ENCODE results near the gene AZIN2. TPM values are rescaled to one million over a fixed set of nuclear protein-coding genes. Genes with fewer than 3 reads are reported as not detected.
"Not testable (repeated sequence)": the region's sequence is repeated elsewhere in the genome, so short reads cannot be mapped to it uniquely, and the experiment has no call there.

AZIN2 gene
- total RNA-seq, 2 experiments from 2014 or later: 0.27 to 0.63 TPM

DNA sequence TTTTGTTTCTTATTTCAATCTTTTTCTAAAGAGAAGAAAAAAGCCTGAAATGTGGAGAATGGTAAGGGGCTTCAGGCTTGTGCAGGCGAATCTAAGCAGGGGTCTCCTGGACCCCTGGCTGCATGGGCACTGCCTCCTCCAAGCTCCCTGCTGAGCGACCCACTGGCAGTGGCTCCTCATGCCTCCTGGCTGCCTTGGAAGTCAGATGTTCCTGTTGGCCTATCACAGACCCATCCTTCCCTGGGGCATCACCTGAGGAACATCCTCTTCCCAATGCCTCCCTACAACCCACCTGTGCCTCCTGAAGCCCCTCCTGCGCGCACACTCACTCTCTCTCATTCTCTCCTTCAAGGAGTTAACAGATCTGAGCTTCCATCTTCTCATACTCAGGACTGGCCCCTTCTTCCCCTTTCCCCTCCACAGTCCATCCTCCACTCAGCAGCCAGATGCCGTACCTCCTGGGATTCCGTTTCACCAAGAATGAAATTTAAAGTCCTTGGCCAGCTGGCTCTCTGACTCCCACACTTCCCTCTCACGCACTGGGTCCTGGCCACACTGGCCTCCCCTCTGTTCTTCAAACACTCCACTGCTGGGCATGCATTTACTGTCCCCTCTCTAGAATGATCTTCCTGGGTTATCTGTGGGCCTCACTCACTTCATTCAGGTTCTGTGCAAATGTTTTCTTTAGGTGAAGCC lies 41.7 kb downstream of the AZIN2 start:
- no peak for DNase-seq (ENCODE audit: low spot score)
- Histone ChIP-seq H2AFZ (ENCODE audit: low read length) (no peak overlapping the region), H3K4me3 (ENCODE audit: low read depth, low read length, poor library complexity, severe bottlenecking) (no peak overlapping the region), H3K27ac (ENCODE audit: low read depth, low read length, poor library complexity, severe bottlenecking) (no peak overlapping the region), H3K36me3 (ENCODE audit: insufficient read depth, low read length) (no peaks in the 10 kb centered on the region), H3K9me2 (ENCODE audit: insufficient read depth, low read length) (no peaks in the 10 kb centered on the region), H3K4me1 (ENCODE audit: insufficient read depth, low read length, poor library complexity, severe bottlenecking) (peaks cover 10% of the 10 kb centered on the region), H4K20me1 (ENCODE audit: insufficient read depth, low read length) (no peaks in the 10 kb centered on the region), H3K9me3 (ENCODE audit: low read length) (no peaks in the 10 kb centered on the region), H3K4me2 (ENCODE audit: low read length) (no peak overlapping the region), H3K79me2 (ENCODE audit: insufficient read depth, low read depth, low read length) (peaks cover 4% of the 10 kb centered on the region; the same call in 1 of the 2 replicates)
- POLR2A ChIA-PET: interaction anchor here (0.7 to 1.0 kb wide), 2 partner anchors 22 to 367 kb away, joined by 3 read pairs; no protein-coding TSS in a partner anchor
- CTCF ChIA-PET (ENCODE audit: unreplicated experiment): no interaction called here
- no TSS peak for BruUV-seq (replicated peaks)
- TF ChIP-seq EZH2phosphoT487 (IDR thresholded peaks at IDR 0.05; ENCODE audit: borderline replicate concordance, low read depth, low read length): no peak
- TF ChIP-seq, protein P1, sequence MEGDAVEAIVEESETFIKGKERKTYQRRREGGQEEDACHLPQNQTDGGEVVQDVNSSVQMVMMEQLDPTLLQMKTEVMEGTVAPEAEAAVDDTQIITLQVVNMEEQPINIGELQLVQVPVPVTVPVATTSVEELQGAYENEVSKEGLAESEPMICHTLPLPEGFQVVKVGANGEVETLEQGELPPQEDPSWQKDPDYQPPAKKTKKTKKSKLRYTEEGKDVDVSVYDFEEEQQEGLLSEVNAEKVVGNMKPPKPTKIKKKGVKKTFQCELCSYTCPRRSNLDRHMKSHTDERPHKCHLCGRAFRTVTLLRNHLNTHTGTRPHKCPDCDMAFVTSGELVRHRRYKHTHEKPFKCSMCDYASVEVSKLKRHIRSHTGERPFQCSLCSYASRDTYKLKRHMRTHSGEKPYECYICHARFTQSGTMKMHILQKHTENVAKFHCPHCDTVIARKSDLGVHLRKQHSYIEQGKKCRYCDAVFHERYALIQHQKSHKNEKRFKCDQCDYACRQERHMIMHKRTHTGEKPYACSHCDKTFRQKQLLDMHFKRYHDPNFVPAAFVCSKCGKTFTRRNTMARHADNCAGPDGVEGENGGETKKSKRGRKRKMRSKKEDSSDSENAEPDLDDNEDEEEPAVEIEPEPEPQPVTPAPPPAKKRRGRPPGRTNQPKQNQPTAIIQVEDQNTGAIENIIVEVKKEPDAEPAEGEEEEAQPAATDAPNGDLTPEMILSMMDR (conservative IDR thresholded peaks at IDR 0.05; ENCODE audit: low read length): no peak
- intact Hi-C loops (cut with micrococcal nuclease; ENCODE audit: unreplicated experiment): no loop called here

DNA sequence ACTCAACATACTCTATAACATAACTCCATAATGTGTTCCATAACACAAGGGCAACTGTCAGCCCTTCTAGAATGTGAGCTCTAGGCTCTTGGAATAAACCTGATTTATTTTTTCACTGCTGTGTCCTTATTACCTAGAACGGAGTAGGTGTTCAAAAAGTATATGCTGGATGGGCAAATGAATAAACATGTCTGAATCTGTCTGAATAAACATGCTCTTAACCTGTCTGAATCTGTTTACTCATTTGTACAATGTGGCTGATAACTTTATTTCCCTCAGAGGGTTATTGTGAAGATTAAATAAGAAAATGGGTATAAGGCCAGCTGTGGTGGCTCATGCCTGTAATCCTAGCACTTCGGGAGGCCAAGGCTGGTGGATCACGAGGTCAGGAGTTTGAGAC lies 42.3 kb downstream of the AZIN2 start:
- no peak for DNase-seq (ENCODE audit: low spot score)
- POLR2A ChIA-PET: interaction anchor here (0.7 kb wide), 1 partner anchor 367 kb away, joined by 3 read pairs; no protein-coding TSS in a partner anchor
- H3K36me3 ChIP-seq (ENCODE audit: insufficient read depth, low read length): no peaks in the 10 kb centered on the region
- H3K9me3 ChIP-seq (ENCODE audit: low read length): no peaks in the 10 kb centered on the region
- CTCF ChIA-PET (ENCODE audit: unreplicated experiment): no interaction called here
- intact Hi-C loops (cut with micrococcal nuclease; ENCODE audit: unreplicated experiment): no loop called here
- H2AFZ ChIP-seq (ENCODE audit: low read length): no peak overlapping the region
- no peaks in the 10 kb centered on the region for H3K9me2 ChIP-seq (ENCODE audit: insufficient read depth, low read length)
- no TSS peak for BruUV-seq (replicated peaks)
- H3K4me2 ChIP-seq (ENCODE audit: low read length): no peak overlapping the region
- H4K20me1 ChIP-seq (ENCODE audit: insufficient read depth, low read length): no peaks in the 10 kb centered on the region
- no peak overlapping the region for H3K27ac ChIP-seq (ENCODE audit: low read depth, low read length, poor library complexity, severe bottlenecking)
- peaks cover 4% of the 10 kb centered on the region; the same call in 1 of the 2 replicates for H3K79me2 ChIP-seq (ENCODE audit: insufficient read depth, low read depth, low read length)
- TF ChIP-seq EZH2phosphoT487 (IDR thresholded peaks at IDR 0.05; ENCODE audit: borderline replicate concordance, low read depth, low read length): no peak
- TF ChIP-seq, protein P1 (conservative IDR thresholded peaks at IDR 0.05; ENCODE audit: low read length): no peak
- H3K4me1 ChIP-seq (ENCODE audit: insufficient read depth, low read length, poor library complexity, severe bottlenecking): peaks cover 16% of the 10 kb centered on the region
- H3K4me3 ChIP-seq (ENCODE audit: low read depth, low read length, poor library complexity, severe bottlenecking): no peak overlapping the region

DNA sequence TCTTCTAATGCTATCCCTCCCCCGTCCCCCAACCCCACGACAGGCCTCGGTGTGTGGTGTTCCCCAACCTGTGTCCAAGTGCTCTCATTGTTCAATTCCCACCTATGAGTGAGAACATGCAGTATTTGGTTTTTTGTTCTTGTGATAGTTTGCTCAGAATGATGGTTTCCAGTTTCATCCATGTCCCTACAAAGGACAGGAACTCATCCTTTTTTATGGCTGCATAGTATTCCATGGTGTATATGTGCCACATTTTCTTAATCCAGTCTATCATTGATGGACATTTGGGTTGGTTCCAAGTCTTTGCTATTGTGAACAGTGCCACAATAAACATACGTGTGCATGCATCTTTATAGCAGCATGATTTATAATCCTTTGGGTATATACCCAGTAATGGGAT lies 43.7 kb downstream of the AZIN2 start:
- H3K27ac ChIP-seq (ENCODE audit: low read depth, low read length, poor library complexity, severe bottlenecking); H3K36me3 ChIP-seq (ENCODE audit: insufficient read depth, low read length); H2AFZ ChIP-seq (ENCODE audit: low read length); H3K9me3 ChIP-seq (ENCODE audit: low read length); H3K9me2 ChIP-seq (ENCODE audit: insufficient read depth, low read length); H3K4me3 ChIP-seq (ENCODE audit: low read depth, low read length, poor library complexity, severe bottlenecking); H3K79me2 ChIP-seq (ENCODE audit: insufficient read depth, low read depth, low read length); DNase-seq (ENCODE audit: low spot score); CTCF ChIA-PET (ENCODE audit: unreplicated experiment); BruUV-seq (replicated peaks); H4K20me1 ChIP-seq (ENCODE audit: insufficient read depth, low read length); POLR2A ChIA-PET; H3K4me2 ChIP-seq (ENCODE audit: low read length): not testable (repeated sequence)
- H3K4me1 ChIP-seq (ENCODE audit: insufficient read depth, low read length, poor library complexity, severe bottlenecking): peaks cover 24% of the 10 kb centered on the region
- intact Hi-C loops (cut with micrococcal nuclease; ENCODE audit: unreplicated experiment): loop anchor here (5.0 kb wide), 2 partner anchors 173 to 348 kb away; partner anchors contain the start of gene ZSCAN20
